Left kidney (tissue), 2 donors: Measurements from ENCODE around the gene UTP4. TPM values are rescaled to one million over a fixed set of nuclear protein-coding genes. Genes with fewer than 3 reads are reported as not detected.
"Not testable (repeated sequence)": the region's sequence is repeated elsewhere in the genome, so short reads cannot be mapped to it uniquely, and the experiment has no call there.

ENCODE experiments used
- DNase-seq: peaks from one replicate; pipeline ENCODE4 v3.0.0-alpha.2; 2013
- polyA plus RNA-seq: library from polyadenylated mRNA; unstranded; fragments of 120-200 nt; gene quantifications from one replicate; pipeline ENCODE4 v1.2.1, GENCODE V29; 2013; ENCODE audit not compliant: insufficient read length

UTP4 gene
- polyA plus RNA-seq, 1 donor = 64.8 TPM

GRCh38 chr16:69130461-69130860 lies 2.0 kb upstream of the UTP4 start:
- DNase-seq = no peak

GRCh38 chr16:69131167-69131838 lies 1.1 kb upstream of the UTP4 start:
- DNase-seq = peak; percentile 61

GRCh38 chr16:69131839-69132423 lies 518 bp upstream of the UTP4 start:
- DNase-seq = peak; percentile 78

GRCh38 chr16:69133373-69133954 lies 1.0 kb downstream of the UTP4 start:
- DNase-seq = no peak

- DNase-seq = no peak
These were observed 6.2 kb downstream of the UTP4 start for GRCh38 chr16:69138608-69139007.

GRCh38 chr16:69139464-69139863 lies 7.0 kb downstream of the UTP4 start:
- DNase-seq = not testable (repeated sequence)

GRCh38 chr16:69141014-69141413 lies 8.6 kb downstream of the UTP4 start:
- no peak for DNase-seq

GRCh38 chr16:69141936-69142335 lies 9.5 kb downstream of the UTP4 start:
- no peak for DNase-seq

GRCh38 chr16:69143116-69143515 lies 10.7 kb downstream of the UTP4 start:
- no peak for DNase-seq

GRCh38 chr16:69145658-69146057 lies 13.2 kb downstream of the UTP4 start:
- DNase-seq = no peak

- DNase-seq = not testable (repeated sequence)
These were observed 17.2 kb downstream of the UTP4 start for GRCh38 chr16:69149621-69150020.

- peak; percentile 85 for DNase-seq
These were observed 17.9 kb downstream of the UTP4 start for GRCh38 chr16:69150146-69150865.

- DNase-seq = no peak
These were observed 24.7 kb downstream of the UTP4 start for GRCh38 chr16:69157196-69157595.

- no peak for DNase-seq
These were observed 27.7 kb downstream of the UTP4 start for GRCh38 chr16:69160192-69160591.

GRCh38 chr16:69165584-69165983 lies 33.1 kb downstream of the UTP4 start:
- DNase-seq = no peak

GRCh38 chr16:69166221-69166833 lies 33.9 kb downstream of the UTP4 start:
- no peak for DNase-seq

- no peak for DNase-seq
These were observed 34.8 kb downstream of the UTP4 start for GRCh38 chr16:69166946-69167930.

- DNase-seq = no peak
These were observed 36.6 kb downstream of the UTP4 start for GRCh38 chr16:69169051-69169450.

- DNase-seq = no peak
These were observed 37.3 kb downstream of the UTP4 start for GRCh38 chr16:69169607-69170352.

GRCh38 chr16:69171325-69172084 lies 39.1 kb downstream of the UTP4 start:
- DNase-seq = no peak
